Activated gamma-delta T cell (primary cell): ENCODE data around the gene ACTR5.
"Not testable (repeated sequence)": the region's sequence is repeated elsewhere in the genome, so short reads cannot be mapped to it uniquely, and the experiment has no call there.

Source experiments
- DNase-seq: peaks from one replicate; lab custom pipeline; 2025; lab: John Stamatoyannopoulos, UW

Gene ACTR5

DNA sequence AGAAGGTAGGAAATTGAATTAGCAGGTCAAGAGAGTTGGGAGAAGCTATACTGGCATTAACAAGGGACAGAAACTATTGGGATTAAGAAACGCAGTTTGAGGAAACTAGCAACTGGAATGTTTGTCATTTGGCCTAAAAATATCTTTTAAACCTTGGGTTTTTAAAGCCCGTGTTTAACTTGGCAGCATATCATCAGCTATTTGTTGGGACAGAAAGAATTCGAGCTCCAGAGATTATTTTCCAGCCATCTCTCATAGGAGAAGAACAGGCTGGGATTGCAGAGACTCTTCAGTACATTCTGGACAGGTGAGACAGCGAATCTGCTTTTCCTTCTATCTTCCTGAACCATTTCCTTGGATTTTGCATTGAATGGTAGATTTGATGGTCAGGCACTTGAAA, 17.8 kb downstream of the ACTR5 start:
- DNase-seq, result no peak

DNA sequence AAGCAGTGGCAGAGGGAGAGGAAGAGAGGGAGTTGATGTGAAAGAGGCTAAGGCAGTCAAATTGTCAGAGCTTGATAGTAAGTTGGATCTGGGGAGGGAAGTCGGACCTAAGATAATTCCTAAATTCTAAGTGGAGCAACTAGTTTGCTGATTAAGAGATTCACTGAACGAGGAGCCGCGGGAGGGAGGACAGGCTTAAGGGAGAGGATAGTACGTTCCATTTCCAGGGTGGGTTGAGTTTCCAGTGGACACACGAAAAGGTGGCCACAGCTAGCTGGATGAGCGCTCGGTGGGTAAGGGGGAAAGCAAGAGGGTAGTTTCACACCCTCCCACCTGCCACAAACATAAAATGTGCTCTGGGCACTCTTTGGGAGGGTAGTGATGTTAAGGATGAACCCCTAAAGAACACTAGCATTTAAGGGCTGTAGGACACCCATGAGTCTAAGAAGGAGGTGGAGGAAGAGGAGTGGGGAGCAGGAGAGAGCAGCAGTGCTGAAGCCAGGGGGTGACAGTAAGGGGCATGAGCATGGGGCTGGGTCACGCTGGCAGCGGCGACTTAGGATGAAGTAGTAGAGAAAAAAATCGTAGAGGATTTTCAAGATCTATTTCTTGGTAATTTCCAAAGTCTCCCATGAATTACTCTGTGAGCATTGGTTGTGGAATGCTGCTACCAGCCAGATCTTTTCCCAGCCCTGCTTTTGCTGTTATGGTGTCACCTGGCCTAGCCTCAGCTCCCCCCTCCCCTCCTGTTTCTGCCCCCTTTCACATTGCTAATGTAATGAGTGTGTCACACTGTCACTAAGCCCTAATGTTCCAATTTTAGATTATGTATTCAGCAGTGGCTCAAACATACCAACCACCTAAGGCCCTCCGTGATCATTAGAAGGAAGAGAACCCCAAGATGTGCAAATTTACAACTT, 21.4 kb downstream of the ACTR5 start:
- no peak for DNase-seq

DNA sequence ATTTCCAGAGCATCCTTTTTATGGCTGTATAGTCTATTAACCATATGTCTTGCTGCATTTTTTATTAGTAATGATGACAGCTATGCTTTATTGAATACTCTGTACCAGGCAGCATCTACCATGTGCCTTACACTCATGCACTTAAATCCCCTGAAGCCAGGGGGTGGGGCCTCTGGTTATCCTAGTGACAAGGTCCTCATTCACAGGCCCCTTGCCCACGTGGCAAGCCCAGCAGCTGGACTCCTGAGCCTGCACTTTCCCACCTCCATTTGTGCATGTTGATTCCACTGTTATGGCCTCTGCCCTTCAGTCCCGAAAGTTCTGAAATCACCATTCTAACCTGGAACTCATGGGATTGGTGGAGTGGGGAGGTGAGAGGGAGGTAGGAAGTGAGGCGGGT, 22.3 kb downstream of the ACTR5 start:
- DNase-seq, result no peak

DNA sequence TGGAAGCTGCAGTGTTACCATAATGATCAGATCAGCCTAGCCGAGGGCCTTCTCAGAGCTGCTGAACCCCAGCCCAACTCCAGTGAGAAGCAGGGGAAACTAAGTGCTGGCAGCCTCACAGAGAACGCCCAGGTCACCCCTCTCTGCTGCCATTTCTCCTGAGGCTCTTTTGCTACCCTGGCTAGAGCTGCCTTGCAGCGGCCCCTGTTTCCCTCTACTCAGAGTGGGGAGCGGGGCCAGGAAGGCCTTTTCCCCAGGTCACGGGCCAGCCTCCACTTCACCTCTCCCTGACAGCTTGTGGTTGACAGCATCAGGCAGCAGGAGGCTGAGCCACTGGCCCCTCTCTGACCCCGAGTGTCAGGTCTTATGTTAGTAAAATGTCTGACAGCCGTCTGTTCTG, 22.7 kb downstream of the ACTR5 start:
- no peak for DNase-seq

DNA sequence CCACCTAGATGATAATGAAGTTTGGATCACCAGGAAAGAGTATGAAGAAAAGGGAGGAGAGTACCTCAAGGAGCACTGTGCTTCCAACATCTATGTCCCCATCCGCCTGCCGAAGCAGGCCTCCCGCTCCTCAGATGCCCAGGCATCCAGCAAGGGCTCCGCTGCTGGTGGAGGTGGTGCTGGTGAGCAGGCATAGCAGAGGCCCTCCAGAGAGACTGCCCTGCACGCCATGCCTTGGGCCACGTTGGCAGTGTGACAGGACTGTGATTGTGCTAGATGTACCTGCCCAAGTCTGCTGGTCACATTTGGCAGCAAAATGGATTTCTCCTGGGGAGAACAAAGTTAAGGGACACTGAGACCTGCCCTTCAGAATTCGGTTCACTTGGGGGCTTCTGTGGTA, 23.4 kb downstream of the ACTR5 start:
- no peak for DNase-seq

DNA sequence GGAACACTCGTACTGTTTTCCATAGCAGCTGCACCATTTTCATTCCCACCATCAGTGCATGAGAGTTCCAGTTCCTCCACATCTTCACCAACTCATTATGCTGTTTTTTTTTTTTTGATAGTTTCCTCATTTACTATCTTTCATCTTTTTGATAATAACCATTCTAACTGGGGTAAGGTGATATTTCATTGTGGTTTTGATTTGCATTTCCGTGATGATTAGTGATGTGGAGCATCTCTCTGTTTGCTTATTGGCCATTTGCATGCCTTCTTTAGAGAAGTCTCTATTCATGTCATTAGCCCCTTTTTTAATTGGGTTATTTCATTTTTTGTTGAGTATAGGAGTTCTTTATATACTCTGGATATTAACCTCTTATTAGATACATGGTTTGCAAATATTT, 25.9 kb downstream of the ACTR5 start:
- no peak for DNase-seq

DNA sequence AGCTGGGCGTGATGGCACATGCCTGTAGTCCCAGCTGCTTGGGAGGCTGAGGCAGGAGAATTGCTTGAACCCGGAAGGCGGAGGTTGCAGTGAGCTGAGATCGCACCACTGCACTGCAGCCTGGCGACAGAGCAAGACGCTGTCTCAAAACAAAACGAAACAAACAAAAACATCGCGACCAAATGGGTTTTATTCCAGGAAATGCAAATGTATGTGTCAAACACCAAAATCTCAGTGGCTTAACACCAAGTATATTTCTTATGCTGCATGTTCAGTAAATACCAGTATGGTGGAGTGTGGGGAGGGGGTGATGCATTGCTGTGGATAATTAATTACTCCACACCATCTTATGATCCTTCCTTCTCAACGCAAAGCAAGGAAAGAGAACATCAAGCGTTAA, 28.1 kb downstream of the ACTR5 start:
- DNase-seq, result no peak

DNA sequence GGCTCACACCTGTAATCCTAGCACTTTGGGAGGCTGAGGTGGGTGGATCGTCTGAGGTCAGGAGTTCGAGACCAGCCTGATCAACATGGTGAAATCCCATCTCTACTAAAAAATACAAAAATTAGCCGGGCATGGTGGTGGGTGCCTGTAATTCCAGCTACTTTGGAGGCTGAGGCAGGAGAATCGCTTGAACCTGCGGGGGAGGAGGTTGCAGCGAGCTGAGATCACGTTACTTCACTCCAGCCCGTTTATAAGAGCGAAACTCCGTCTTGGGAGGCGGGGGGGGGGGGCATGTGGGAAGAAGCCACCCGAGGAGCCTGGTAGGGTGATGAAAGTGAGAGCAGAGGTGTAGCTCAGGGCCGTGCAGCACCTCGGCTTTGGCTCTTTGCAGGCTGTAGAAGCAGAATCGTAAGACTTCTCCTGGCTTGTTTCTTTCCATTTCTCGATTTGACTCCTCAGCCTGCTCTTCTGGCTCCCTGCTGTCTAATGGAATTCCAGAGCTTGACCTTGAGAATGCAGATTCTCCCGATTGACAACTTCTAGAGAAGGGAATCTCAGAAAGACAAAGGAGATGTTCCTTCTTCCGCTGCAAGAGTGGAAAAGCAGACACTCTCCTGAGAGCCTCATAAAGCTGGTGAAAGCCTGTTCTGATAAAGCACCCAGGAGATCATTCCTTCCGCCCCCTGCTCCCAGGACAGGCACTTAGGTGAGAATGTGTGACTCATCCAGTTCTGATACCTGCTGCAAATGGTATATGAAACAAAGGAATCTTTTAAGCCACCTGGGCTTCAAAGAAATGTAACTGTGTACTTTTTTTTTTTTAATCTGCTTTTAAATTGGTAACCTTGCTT, 31.2 kb downstream of the ACTR5 start:
- no peak for DNase-seq

DNA sequence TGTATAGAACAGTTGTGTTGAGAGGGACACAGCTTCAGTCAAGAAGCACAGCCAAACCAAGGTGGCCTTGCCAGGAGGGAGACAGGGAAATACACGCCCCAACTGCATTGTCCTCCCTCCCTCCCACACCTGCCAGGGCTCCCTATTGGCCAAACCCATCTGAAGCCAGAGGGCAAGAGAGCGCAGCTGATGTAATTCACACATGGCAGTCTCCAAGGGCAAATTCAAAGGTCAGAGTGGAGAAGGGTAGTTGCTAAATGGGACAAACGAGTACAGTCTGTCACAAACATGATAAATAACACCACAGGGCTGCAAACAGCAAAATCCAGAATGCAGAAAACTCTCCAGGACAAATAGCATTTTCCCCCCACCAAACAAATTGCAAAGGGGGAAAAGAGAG, 34.0 kb downstream of the ACTR5 start:
- no peak for DNase-seq

DNA sequence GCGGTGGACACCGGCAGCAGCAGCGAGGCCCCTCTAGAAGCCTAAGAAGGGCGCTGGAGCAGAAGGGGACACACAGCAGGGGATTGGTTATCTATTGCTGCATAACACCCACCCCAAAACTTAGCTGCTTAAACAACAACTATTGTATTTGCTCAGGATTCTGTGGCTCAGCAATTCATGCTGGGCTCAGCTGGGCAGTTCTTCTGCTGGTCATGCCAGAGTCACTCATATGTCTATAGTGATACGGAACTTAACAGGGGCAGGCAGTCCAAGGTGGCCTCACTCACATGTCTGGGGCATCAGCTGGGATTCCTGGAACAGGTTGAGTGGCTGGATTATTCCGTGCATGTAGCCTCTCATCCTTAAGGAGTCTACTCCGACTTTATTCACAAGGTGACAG, 39.6 kb downstream of the ACTR5 start:
- no peak for DNase-seq

DNA sequence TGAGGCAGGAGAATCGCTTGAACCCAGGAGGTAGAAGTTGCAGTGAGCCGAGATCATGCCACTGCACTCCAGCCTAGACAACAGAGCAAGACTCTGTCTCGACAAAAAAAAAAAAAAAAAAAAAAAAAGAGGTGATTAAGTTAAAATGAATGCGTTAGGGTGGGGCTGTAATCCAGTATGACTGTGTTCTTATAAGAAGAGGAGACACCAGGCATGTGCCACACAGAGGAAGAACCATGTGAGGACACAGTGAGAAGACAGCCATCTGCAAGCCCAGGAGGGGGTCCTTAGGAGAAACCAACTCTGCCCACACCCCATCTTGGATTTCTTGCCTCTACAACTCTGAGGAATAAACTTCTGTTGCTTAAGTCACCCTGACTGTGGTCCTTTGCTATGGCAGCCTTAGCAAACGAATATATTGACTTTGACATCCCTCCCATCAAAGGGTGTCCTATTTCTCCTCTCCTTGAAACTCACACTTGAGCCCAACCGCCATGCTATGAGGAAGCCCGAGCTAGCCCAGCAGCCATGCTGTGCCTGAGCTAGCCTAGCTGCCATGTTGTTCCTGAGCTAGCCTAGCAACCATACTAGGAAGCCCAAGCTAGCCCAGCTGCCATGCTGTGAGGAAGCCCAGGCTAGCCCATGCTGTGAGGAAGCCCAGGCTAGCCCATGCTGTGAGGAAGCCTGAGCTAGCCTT, 41.4 kb downstream of the ACTR5 start:
- DNase-seq, result no peak

DNA sequence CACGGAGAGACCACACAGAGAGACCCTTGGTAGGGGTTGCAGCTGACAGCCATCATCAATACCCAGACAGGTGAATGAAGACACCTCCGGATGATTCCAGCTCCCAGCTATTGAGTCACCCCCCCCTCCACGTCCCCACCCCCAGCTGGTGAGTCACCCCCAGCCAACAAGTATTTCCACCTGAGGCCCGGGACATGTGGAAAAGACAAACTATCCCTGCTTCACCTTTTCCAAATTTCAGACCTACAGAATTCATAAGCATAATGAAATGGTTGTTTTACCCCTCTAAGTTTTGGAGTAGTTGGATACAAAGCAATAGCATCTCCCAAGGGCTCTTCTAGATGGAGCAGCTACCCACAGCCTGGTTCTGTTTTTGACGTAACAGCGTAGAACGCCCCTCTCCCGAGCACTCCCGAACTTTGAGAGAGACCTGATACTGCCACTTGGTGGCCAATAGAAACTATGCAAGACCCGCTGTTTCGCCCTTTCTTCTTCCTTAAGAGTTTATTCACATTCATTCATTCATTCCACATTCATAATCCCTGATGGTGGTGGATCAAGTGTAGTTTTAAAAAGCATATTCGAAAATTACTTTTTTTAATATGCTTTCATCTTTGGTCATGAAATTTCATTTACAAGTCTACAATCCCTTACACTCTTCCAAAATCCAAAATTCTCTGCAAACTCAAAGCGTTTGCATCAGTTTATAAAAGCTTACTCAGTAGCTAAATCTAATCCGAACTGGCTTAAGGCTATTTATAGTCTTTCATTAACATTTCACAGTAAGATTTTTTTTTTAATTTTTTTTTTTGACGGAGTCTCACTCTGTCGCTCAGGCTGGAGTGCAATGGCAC, 42.2 kb downstream of the ACTR5 start:
- DNase-seq, result no peak

DNA sequence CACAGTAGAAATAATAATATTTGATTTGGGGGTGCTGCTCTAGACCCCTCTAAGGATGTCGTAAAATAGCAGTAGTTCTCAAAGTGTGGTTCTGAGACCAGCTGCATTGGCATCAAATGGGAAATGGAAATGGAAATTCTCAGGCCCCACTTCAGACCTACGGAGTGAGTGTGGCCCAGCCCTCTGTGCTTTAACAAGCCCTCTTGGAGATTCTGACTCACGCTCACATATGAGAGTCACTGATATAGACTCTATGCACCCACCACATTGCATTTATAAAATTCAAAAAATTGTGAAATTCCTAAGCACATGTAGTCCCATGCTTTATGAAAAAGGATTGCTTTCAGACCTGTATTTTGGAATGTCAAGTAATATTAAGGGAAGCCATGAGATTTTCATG, 43.0 kb downstream of the ACTR5 start:
- no peak for DNase-seq

DNA sequence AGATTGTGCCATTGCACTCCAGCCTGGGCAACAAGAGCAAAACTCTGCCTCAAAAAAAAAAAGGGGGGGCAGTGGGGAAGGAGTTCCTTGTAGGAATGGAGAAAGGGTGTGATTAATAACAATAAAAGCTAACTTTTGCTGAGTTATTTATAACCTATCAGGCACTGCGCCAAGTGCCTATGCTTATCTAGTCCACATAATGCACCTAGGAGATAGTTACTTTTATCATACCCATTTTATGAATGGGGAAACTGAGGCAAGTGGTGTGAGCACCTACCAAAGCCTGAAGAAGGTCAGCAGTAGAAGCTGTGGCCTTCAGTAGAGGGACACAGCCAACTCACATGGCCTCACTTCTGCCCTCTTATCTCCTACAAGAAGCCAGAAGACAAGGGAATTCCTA, 43.7 kb downstream of the ACTR5 start:
- no peak for DNase-seq

DNA sequence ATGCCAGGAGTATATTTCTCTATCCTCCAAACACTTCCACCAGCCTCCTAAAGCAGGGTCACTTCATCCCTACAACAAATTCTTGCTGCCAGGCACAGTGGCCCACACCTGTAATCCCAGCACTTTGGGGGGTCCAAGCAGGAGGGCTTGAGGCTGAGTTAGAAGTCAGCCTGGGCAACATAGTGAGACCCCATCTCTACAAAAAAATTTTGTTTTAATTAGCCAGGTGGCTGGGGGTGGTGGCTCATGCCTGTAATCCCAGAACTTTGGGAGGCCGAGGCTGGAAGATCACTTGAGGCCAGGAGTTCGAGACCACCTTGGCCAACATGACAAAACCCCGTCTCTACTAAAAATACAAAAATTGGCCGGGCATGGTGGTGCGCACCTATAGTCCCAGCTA, 45.8 kb downstream of the ACTR5 start:
- not testable (repeated sequence) for DNase-seq

DNA sequence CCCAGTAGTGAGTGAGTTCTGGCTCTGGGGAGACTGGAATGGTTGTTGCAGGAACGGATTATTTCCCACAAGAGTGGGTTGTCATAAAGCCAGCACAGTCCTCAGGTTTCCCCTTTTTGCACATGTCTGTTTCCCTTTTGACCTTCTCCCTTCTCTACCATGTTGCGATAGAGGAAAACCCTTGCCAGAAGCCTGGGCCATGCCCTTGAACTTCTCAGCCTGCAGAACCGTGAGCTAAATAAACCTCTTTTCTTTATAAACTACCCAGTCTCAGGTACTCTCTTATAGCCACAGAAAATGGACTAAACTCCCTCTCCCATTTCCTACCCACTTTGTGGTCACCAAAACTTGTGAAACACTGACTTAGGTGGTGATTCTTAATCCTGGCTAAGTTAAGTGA, 50.0 kb downstream of the ACTR5 start:
- no peak for DNase-seq

DNA sequence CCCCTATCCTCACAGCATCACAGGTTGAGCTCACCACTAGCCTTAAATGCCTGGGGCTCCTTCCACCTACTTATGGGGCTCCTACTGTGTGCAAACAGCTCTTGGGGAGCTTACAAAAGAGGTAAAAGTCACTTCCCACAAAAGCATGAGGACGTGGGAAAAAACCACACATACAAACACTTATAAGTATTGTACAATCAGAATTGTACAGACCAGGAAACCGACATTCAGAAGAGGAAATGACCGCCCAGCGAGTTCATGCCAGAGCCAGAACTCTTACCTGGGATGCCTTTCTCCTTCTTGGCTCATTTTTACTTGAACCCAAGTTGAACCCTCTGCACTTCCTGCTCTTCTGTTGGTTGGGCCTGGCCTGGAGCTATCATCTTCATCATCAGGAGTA, 50.9 kb downstream of the ACTR5 start:
- DNase-seq, result no peak

DNA sequence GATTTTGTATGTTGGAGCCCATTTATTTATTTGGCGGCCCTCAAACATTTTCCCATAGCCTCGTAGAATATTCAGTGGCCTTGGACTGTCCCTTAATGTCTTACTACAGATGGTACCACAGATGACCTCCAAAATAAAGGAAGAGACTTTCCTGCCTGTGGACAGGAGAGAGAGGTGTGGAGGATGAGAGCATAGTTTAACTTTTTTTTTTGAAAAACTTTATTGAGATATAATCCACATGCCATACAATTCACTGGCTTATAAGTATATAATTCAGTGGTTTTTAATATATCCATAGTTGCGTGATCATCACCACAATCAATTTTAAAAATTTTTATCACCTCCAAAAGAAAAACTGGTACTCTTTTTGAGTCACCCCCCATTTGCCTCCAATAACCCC, 52.6 kb downstream of the ACTR5 start:
- DNase-seq, result no peak

DNA sequence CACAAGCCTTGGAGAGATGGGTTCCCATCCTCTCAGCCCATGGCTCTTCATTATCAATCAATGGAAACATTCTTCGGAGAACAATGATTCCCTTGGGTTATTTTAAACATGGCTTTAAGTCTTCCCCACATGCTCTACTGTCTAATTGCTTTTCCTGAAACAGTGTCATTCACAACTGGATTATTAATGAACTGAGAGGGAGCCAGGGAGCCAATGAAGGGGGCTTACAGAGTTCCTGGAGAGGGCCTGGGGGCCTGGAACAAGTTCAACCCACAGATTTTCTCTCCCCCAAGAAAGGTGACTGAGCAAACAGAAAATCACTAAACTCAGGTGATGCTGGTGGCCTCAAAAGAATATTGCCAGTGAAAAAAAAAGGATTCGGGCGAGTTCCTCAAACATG, 56.0 kb downstream of the ACTR5 start:
- DNase-seq, result no peak

DNA sequence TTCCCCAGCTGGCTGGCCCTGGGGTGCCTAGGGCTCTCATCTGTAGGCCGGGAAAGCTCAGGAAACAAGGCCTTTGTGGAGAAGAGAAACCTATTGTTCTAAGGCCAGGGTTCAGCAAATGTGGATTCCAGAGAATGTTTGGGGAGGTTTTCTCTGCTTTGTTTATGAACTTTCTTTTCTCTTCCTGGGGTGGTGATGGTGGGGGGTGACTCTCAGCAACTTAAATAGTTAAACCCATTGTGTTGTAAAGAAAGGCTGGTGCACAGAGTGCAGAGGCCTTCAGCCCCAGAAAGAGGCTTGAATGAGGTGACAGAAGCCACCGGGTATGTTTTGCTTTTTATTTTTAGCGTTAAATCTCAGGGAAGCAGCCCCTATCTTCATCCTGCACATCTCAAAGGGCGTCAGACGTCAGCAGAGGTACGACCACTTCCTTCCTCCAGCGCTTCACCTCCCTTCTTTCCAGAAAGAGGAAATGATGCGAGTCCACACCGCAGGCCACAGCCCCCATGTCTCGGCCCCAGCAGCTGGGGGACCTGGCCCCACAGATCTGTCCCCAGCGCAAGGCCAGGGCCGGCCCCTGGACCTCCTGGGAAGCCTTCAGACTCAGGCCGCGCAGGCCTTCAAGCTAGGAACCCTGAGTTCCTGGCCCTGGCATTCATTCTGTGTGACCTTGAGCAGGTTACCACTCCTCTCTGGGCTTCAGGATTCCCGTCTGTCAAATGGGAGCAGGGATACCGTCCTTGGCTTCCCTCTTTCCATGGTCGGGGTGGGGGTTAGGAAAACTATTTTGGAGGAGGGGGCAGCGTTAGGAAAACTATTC, 56.6 kb downstream of the ACTR5 start:
- DNase-seq, result peak; percentile 65

DNA sequence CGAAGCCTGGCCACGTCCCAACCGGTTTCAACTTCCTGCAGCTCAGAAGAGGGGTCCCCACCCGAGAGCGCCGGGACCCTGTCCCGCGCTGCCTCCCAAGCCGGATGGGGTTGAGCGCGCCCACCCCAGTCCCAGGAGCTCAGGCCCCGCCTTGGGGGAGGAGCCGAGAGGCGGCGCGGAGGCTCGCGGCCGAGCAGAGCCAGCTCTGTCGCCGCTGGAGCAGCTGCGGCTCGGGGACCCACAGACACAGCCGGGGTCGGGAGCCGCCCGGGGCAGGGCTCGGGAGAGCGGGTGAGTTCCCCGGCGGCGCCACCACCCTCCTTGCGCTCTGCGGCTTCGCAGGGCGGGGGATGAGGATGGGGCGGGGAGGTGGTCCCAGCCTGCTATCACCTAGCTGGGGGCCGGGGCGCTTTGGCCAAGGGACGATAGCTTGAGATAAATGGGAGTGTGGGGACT, 57.3 kb downstream of the ACTR5 start, which contains the start of gene PPP1R16B:
Gene PPP1R16B (plus strand): TSS at position 196 of the 456 bp plus-strand sequence. CDS start 30,229 bp downstream, outside the sequence.
- DNase-seq, result peak; percentile 74
